Activated CD8-positive, alpha-beta T cell treated with anti-CD3 and anti-CD28 coated beads, Interleukin-2, amount 10 ng/mL, durations not matched to agents 7 days and 5 days (primary cell): ENCODE measurements around the gene OFD1. TPM values are rescaled to one million over a fixed set of nuclear protein-coding genes. Genes with fewer than 3 reads are reported as not detected.

Experiments used
- ATAC-seq: fragments of 150-1000 bp; cut with Tn5 transposase; one replicate; pipeline ENCODE4 v1.10.0; 2021; ENCODE audit warnings: moderate library complexity
- CTCF ChIA-PET: fragments of 350-600 bp; sonication (Branson Sonifier 250); formaldehyde crosslinking; loops from one replicate; lab custom pipeline; 2021; ENCODE audit warnings: antibody characterized with exemption; lab: Charles Lee
- POLR2A ChIA-PET: fragments of 350-600 bp; sonication (Branson Sonifier 250); formaldehyde crosslinking; loops from one replicate; lab custom pipeline; 2021; ENCODE audit warnings: antibody characterized with exemption; lab: Charles Lee
- DNase-seq: peaks from one replicate; pipeline ENCODE4 v3.0.0-alpha.2; 2020
- H3K27ac Mint-ChIP-seq: one replicate; pipeline ENCODE4 v1.8.0; 2021; ENCODE audit warnings: mild to moderate bottlenecking, mixed read lengths
- H3K27me3 Mint-ChIP-seq: one replicate; pipeline ENCODE4 v1.8.0; 2021; ENCODE audit warnings: low read depth, mixed read lengths
- H3K36me3 Mint-ChIP-seq: one replicate; pipeline ENCODE4 v1.8.0; 2021; ENCODE audit warnings: low read depth, mixed read lengths
- H3K4me1 Mint-ChIP-seq: one replicate; pipeline ENCODE4 v1.8.0; 2021; ENCODE audit warnings: low read depth, mixed read lengths
- H3K4me3 Mint-ChIP-seq: one replicate; pipeline ENCODE4 v1.8.0; 2021; ENCODE audit warnings: mild to moderate bottlenecking, mixed read lengths
- H3K9me3 Mint-ChIP-seq: one replicate; pipeline ENCODE4 v1.8.0; 2022; ENCODE audit warnings: mixed read lengths; ENCODE audit not compliant: insufficient read depth
- total RNA-seq, 2 experiments: library from RNA; stranded (reverse); gene quantifications; one replicate each; pipeline ENCODE4 v1.2.3, GENCODE V29; 2021

OFD1 gene
- total RNA-seq, 2 experiments from 2014 or later: 29.6 to 30.4 TPM

- ChIA-PET CTCF (no interaction called here), POLR2A (no interaction called here)
- ATAC-seq (no peak), DNase-seq (no peak)
- H3K9me3 Mint-ChIP-seq: no peaks in the 10 kb centered on the region
- H3K36me3 Mint-ChIP-seq: no peaks in the 10 kb centered on the region
- no peak overlapping the region for H3K27ac Mint-ChIP-seq
- H3K27me3 Mint-ChIP-seq: no peaks in the 10 kb centered on the region
- H3K4me1 Mint-ChIP-seq: no peaks in the 10 kb centered on the region
- H3K4me3 Mint-ChIP-seq: no peak overlapping the region
These were observed 63.6 kb downstream of the OFD1 start for GRCh38 chrX:13798184-13798583.

DNA sequence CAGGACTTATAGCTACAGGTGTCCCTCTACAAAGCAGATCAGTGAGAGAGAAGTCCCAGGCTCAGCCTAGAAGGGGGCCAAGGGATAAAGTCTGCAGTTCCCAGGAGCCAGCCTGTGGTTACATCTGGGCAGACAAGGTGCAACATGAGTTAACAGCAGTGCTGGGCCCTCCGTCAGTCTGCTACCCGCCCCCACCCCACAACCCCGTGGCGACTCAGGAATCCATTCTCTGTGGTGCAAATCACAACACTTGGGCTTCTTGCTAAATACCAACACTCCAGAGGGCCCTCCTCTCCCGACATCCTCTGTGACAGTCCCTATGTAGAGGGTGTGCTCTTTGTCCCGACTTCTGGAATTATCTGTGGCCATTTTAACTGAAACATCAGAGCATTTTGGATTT is 68.6 kb downstream of the OFD1 start:
- Mint-ChIP-seq H3K27ac (no peak overlapping the region), H3K9me3 (no peaks in the 10 kb centered on the region), H3K4me3 (no peak overlapping the region), H3K27me3 (peaks cover 2% of the 10 kb centered on the region), H3K4me1 (no peaks in the 10 kb centered on the region), H3K36me3 (no peaks in the 10 kb centered on the region)
- CTCF ChIA-PET: no interaction called here
- no peak for DNase-seq
- ATAC-seq: no peak
- POLR2A ChIA-PET: no interaction called here

DNA sequence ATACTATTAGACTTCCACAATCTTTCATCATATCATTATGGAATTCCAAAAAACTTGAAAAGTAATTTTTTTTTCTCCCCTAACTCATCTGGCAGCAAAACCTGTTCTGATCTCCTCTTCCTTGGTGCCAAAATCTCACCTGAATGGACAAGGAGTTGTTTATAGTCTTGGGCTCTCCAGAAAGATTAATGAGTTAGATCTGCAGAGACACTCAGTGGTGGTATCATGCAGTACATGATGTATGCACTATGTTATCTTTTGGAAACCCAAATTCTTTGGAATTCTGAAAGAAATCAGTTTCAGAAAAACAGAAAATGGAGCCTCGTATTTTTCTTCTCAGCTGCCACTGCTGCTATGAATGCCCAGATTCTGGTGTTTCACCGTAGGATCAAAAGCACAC is 70.7 kb downstream of the OFD1 start:
- no peak for ATAC-seq
- H3K4me1 Mint-ChIP-seq: no peaks in the 10 kb centered on the region
- peaks cover 2% of the 10 kb centered on the region for H3K27me3 Mint-ChIP-seq
- no peak overlapping the region for H3K4me3 Mint-ChIP-seq
- H3K36me3 Mint-ChIP-seq: no peaks in the 10 kb centered on the region
- H3K27ac Mint-ChIP-seq: no peak overlapping the region
- no peak for DNase-seq
- CTCF ChIA-PET: no interaction called here
- no peaks in the 10 kb centered on the region for H3K9me3 Mint-ChIP-seq
- POLR2A ChIA-PET: no interaction called here

GRCh38 chrX:13808293-13808692 is 73.7 kb downstream of the OFD1 start:
- no peaks in the 10 kb centered on the region for H3K4me1 Mint-ChIP-seq
- CTCF ChIA-PET: no interaction called here
- no peaks in the 10 kb centered on the region for H3K9me3 Mint-ChIP-seq
- H3K27ac Mint-ChIP-seq: no peak overlapping the region
- POLR2A ChIA-PET: no interaction called here
- peaks cover 8% of the 10 kb centered on the region for H3K27me3 Mint-ChIP-seq
- DNase-seq: no peak
- no peaks in the 10 kb centered on the region for H3K36me3 Mint-ChIP-seq
- ATAC-seq: no peak
- no peak overlapping the region for H3K4me3 Mint-ChIP-seq

DNA sequence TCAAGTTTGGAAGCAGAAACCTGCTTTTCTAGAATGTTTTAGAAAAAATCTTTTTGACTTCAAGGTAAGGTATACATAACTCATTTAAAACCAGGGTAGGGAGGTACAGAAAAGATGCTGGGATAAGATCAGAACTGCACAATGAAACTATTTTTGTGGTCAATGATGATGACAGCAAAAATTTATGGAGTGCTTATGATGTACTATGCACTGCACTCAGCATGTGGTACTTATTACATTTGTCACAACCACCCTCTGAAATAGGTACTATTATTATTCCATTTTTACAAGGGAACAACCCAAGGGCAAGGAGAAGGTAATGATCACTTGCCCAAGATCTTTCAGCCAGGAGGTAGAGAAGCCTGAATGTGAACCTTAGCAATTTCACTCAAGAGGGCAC is 74.3 kb downstream of the OFD1 start:
- Mint-ChIP-seq H3K4me1 (no peaks in the 10 kb centered on the region), H3K36me3 (no peaks in the 10 kb centered on the region), H3K9me3 (no peaks in the 10 kb centered on the region), H3K27ac (no peak overlapping the region), H3K4me3 (no peak overlapping the region), H3K27me3 (peaks cover 8% of the 10 kb centered on the region)
- ChIA-PET POLR2A (no interaction called here), CTCF (no interaction called here)
- ATAC-seq: no peak
- no peak for DNase-seq

DNA sequence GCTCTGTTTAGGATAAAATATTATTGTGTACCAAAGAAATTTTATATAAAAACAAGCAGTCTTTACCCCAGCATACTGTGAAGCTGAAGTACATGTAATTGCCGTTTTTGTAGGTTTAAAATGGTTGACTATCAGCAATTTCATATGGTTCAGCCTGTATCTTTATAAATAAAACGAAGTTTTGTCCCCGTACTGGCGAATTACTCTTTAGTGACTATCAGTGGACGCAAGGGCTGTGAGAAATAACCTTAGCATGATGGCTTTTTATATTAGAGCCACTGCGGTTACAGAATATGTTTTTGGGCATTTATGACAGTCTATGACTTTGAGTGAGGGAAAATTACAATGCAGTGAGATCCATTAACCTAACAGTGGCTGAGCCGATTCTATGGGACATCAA is 81.1 kb downstream of the OFD1 start:
- Mint-ChIP-seq H3K9me3 (no peaks in the 10 kb centered on the region), H3K27ac (no peak overlapping the region), H3K4me1 (no peaks in the 10 kb centered on the region), H3K27me3 (peaks cover 13% of the 10 kb centered on the region), H3K4me3 (no peak overlapping the region), H3K36me3 (no peaks in the 10 kb centered on the region)
- DNase-seq (no peak), ATAC-seq (no peak)
- CTCF ChIA-PET: no interaction called here
- POLR2A ChIA-PET: no interaction called here

DNA sequence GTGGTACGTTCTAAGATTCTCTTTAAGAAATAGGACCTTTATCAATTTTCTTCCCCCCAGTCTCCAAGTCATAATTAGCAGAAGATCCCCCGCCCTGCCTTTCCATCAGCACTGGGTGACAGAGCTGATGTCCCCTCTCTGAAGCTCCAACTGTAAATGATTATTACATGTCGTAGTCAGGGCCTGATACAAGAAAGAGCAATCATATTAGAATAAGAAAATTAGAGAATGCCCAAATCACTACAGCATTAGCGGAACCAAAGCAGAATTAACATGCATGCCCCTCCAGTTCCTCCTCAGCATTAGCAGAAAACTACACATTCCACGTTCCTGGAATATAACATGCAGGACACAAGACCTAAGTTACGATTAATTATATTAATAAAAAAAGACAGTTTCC is 81.6 kb downstream of the OFD1 start:
- no peaks in the 10 kb centered on the region for H3K4me1 Mint-ChIP-seq
- no peak for DNase-seq
- POLR2A ChIA-PET: no interaction called here
- CTCF ChIA-PET: no interaction called here
- no peak overlapping the region for H3K27ac Mint-ChIP-seq
- no peak for ATAC-seq
- no peak overlapping the region for H3K4me3 Mint-ChIP-seq
- no peaks in the 10 kb centered on the region for H3K9me3 Mint-ChIP-seq
- no peaks in the 10 kb centered on the region for H3K36me3 Mint-ChIP-seq
- H3K27me3 Mint-ChIP-seq: peaks cover 13% of the 10 kb centered on the region

DNA sequence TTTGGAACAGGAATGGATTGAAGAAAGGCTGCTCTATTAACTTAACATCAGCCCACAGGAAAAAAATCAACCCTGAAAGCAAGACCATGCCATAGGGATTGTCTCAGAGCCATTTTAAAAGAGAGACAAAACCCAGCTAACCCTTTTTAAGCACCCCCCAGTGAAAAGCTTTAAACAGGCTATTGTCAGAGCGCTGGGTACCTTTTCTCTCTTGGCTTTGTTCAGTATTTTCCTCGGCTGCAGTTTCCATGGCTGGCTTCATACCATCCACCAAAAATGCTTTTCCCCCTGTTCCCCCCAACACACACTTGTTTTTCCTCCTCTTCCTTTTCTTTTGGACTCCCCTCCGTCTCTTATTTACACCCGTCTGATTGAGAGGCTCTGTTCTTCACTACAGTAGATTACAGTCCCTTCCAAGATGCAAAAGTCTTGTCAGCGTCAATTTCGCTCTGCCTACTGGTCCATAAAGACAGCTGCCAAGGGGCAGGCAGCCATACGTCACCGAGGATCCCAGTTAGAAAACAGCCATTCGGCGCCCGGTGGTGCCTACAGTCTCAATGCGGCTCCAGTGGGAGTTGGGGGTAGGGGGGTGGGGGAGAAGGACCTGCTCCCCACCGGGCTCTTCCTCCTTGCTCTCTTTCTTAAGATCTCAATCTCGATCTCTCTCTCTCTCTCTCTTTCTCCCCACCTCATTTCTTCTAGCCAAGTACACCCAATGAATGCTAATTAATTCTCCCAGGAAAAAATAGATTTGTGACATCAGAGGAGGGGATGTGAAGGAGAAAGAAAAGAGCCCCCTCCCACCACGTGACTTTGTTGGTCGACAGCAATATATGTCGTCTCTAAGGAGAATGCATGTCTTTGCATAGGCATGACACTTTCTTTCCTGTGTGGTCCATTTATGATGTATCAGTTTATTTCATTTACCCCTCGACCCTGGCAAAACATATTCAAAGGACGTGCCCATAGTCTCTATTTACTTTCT is 82.4 kb downstream of the OFD1 start, which contains the start of gene GPM6B:
GPM6B (minus strand) TSS at position 451 of the 985 bp plus-strand sequence; CDS start at position 262, 189 bp downstream.
- Mint-ChIP-seq H3K27me3 (peaks cover 14% of the 10 kb centered on the region), H3K9me3 (no peaks in the 10 kb centered on the region), H3K27ac (no peak within 1 kb of the TSS), H3K36me3 (no peaks in the 10 kb centered on the region), H3K4me1 (no peaks in the 10 kb centered on the region), H3K4me3 (no peak within 1 kb of the TSS)
- POLR2A ChIA-PET: no interaction called here
- no peak for ATAC-seq
- no peak for DNase-seq
- CTCF ChIA-PET: no interaction called here

Other genes with a start within 250 kb of the OFD1 start
- 10 to 100 TPM; 14.2 to 15.6 TPM for gene EGFL6, start 165.1 kb upstream of the OFD1 start, total RNA-seq
- gene TCEANC, start 81.6 kb upstream of the OFD1 start, total RNA-seq: 1 to 10 TPM; 3.8 to 4.1 TPM
- 10 to 100 TPM; 10.6 to 11.2 TPM for gene RAB9A, start 45.6 kb upstream of the OFD1 start, total RNA-seq
- 10 to 100 TPM; 21.6 to 23.2 TPM for gene TRAPPC2, start 128 bp upstream of the OFD1 start, total RNA-seq
- gene GPM6B, start 82.3 kb downstream of the OFD1 start, total RNA-seq: not detected